Mesodermal cell (in vitro differentiated cells): ENCODE results near the gene ABCB11.

Source experiments
- H3K27ac ChIP-seq: 2 replicates; pipeline ENCODE4 v1.7.0; 2013; ENCODE audit warnings: mild to moderate bottlenecking, low read depth, low read length, moderate library complexity; ENCODE audit not compliant: severe bottlenecking
- H3K36me3 ChIP-seq: 2 replicates; pipeline ENCODE4 v1.7.1; 2013; ENCODE audit warnings: mild to moderate bottlenecking, low read length, moderate library complexity; ENCODE audit not compliant: control insufficient read depth, insufficient read depth
- H3K4me1 ChIP-seq: one replicate; pipeline ENCODE4 v1.7.1; 2013; ENCODE audit warnings: mild to moderate bottlenecking, low read length; ENCODE audit not compliant: insufficient read depth, control insufficient read depth, poor library complexity, severe bottlenecking
- H3K4me3 ChIP-seq: 2 replicates; pipeline ENCODE4 v1.7.0; 2013; ENCODE audit warnings: low read length, control low read depth, mild to moderate bottlenecking; ENCODE audit not compliant: insufficient read depth, poor library complexity, severe bottlenecking; ENCODE audit errors: extremely low read depth
- H3K9me3 ChIP-seq: 2 replicates; pipeline ENCODE4 v1.7.1; 2013; ENCODE audit warnings: mild to moderate bottlenecking, low read length, moderate library complexity; ENCODE audit not compliant: control insufficient read depth
- WGBS, 2 experiments: methylation state at CpG; one replicate each; pipeline ENCODE4 v1.1.5; 2013; ENCODE audit warnings: missing lambda C conversion rate in 2 of 2; ENCODE audit not compliant: insufficient coverage in 2 of 2; 5-methylcytosine and 5-hydroxymethylcytosine counted together

The ABCB11 gene

GRCh38 chr2:169007356-169007755 lies 23.8 kb downstream of the ABCB11 start:
- Histone ChIP-seq H3K36me3 (no peaks in the 10 kb centered on the region), H3K4me3 (no peak overlapping the region), H3K9me3 (no peaks in the 10 kb centered on the region), H3K27ac (no peak overlapping the region), H3K4me1 (peaks cover 6% of the 10 kb centered on the region)
- WGBS, 2 experiments, result no CpG with 5 or more reads among the region's 3 CpGs

GRCh38 chr2:169006665-169007064 lies 24.5 kb downstream of the ABCB11 start:
- Histone ChIP-seq H3K9me3 (no peaks in the 10 kb centered on the region), H3K27ac (no peak overlapping the region), H3K4me1 (peaks cover under 1% of the 10 kb centered on the region), H3K4me3 (no peak overlapping the region), H3K36me3 (no peaks in the 10 kb centered on the region)
- 93% methylated on average over 3 of the region's 5 CpGs; no CpG with 5 or more reads in 1 of the 2 experiments for WGBS, 2 experiments

GRCh38 chr2:169005994-169006393 lies 25.1 kb downstream of the ABCB11 start:
- no CpG with 5 or more reads among the region's 1 CpG for WGBS, 2 experiments
- Histone ChIP-seq H3K4me1 (no peaks in the 10 kb centered on the region), H3K36me3 (no peaks in the 10 kb centered on the region), H3K4me3 (no peak overlapping the region), H3K27ac (no peak overlapping the region), H3K9me3 (no peaks in the 10 kb centered on the region)

GRCh38 chr2:169005080-169005598 lies 26.0 kb downstream of the ABCB11 start:
- Histone ChIP-seq H3K36me3 (no peaks in the 10 kb centered on the region), H3K27ac (no peak overlapping the region), H3K4me1 (no peaks in the 10 kb centered on the region), H3K9me3 (no peaks in the 10 kb centered on the region), H3K4me3 (no peak overlapping the region)
- WGBS, 2 experiments, result no CpG with 5 or more reads among the region's 4 CpGs

- H3K27ac ChIP-seq, result no peak overlapping the region
- 80% methylated on average over 1 of the region's 3 CpGs; no CpG with 5 or more reads in 1 of the 2 experiments for WGBS, 2 experiments
- no peaks in the 10 kb centered on the region for H3K36me3 ChIP-seq
- no peaks in the 10 kb centered on the region for H3K9me3 ChIP-seq
- no peaks in the 10 kb centered on the region for H3K4me1 ChIP-seq
- no peak overlapping the region for H3K4me3 ChIP-seq
Observed at GRCh38 chr2:169002161-169002738, 28.9 kb downstream of the ABCB11 start.

- Histone ChIP-seq H3K27ac (no peak overlapping the region), H3K4me3 (no peak overlapping the region), H3K36me3 (no peaks in the 10 kb centered on the region), H3K9me3 (no peaks in the 10 kb centered on the region), H3K4me1 (no peaks in the 10 kb centered on the region)
- WGBS, 2 experiments, result 80 to 100% methylated on average over 1 to 2 of the region's 5 CpGs
Observed at GRCh38 chr2:169001116-169001815, 29.9 kb downstream of the ABCB11 start.

GRCh38 chr2:168999668-169000213 lies 31.4 kb downstream of the ABCB11 start:
- no peak overlapping the region for H3K4me3 ChIP-seq
- no peak overlapping the region for H3K27ac ChIP-seq
- WGBS, 2 experiments, result no CpG with 5 or more reads among the region's 1 CpG
- H3K9me3 ChIP-seq, result no peaks in the 10 kb centered on the region
- H3K36me3 ChIP-seq, result no peaks in the 10 kb centered on the region
- no peaks in the 10 kb centered on the region for H3K4me1 ChIP-seq

GRCh38 chr2:168998609-168999211 lies 32.4 kb downstream of the ABCB11 start:
- Histone ChIP-seq H3K4me1 (no peaks in the 10 kb centered on the region), H3K9me3 (no peaks in the 10 kb centered on the region), H3K36me3 (no peaks in the 10 kb centered on the region), H3K27ac (no peak overlapping the region), H3K4me3 (no peak overlapping the region)
- WGBS, 2 experiments, result 100% methylated on average over 1 to 2 of the region's 4 CpGs

- Histone ChIP-seq H3K4me1 (no peaks in the 10 kb centered on the region), H3K9me3 (no peaks in the 10 kb centered on the region), H3K27ac (no peak overlapping the region), H3K4me3 (no peak overlapping the region), H3K36me3 (no peaks in the 10 kb centered on the region)
- whole genome bisulfite sequencing, 2 experiments, result no CpG with 5 or more reads among the region's 1 CpG
Observed at GRCh38 chr2:168997794-168998193, 33.3 kb downstream of the ABCB11 start.

GRCh38 chr2:168997118-168997521 lies 34.0 kb downstream of the ABCB11 start:
- Histone ChIP-seq H3K36me3 (no peaks in the 10 kb centered on the region), H3K27ac (peak overlapping the region; percentile 11), H3K4me1 (no peaks in the 10 kb centered on the region), H3K4me3 (no peak overlapping the region), H3K9me3 (no peaks in the 10 kb centered on the region)
- WGBS, 2 experiments, result 43 to 100% methylated on average over 1 of the region's 1 CpG
